RWPE2 (cell line): ENCODE measurements around the gene RAB11FIP3.
A peak's percentile ranks its signal among the peaks of the same experiment; 100 is the strongest.

Experiments used
- ATAC-seq: fragments of 200-7000 bp; cut with Tn5 transposase; 3 replicates; pipeline ENCODE4 v1.9.1; 2021; ENCODE audit warnings: low read depth
- DNase-seq: peaks from one replicate; pipeline ENCODE4 v3.0.0-alpha.2; 2020; ENCODE audit warnings: low spot score
- H3K27ac ChIP-seq: fragments of 450-650 bp; 2 replicates; pipeline ENCODE4 v1.5.1; 2017; ENCODE audit warnings: mild to moderate bottlenecking; ENCODE audit not compliant: poor library complexity, severe bottlenecking
- H3K27me3 ChIP-seq: fragments of 250-450 bp; sonication (Bioruptor Pico); 2 replicates; pipeline ENCODE4 v1.5.1; 2021; ENCODE audit warnings: mild to moderate bottlenecking, moderate library complexity; ENCODE audit not compliant: insufficient read depth, poor library complexity, severe bottlenecking
- H3K36me3 ChIP-seq: fragments of 250-450 bp; sonication (Bioruptor Pico); 2 replicates; pipeline ENCODE4 v1.5.1; 2020; ENCODE audit warnings: low read depth, mild to moderate bottlenecking, moderate library complexity
- H3K4me1 ChIP-seq: fragments of 250-450 bp; sonication (Bioruptor Pico); 2 replicates; pipeline ENCODE4 v1.5.1; 2021; ENCODE audit warnings: mild to moderate bottlenecking, moderate library complexity; ENCODE audit not compliant: insufficient read depth, poor library complexity, severe bottlenecking
- H3K4me3 ChIP-seq: fragments of 250-450 bp; sonication (Bioruptor Pico); 2 replicates; pipeline ENCODE4 v1.5.1; 2021; ENCODE audit warnings: mild to moderate bottlenecking, moderate library complexity; ENCODE audit not compliant: severe bottlenecking
- H3K9me3 ChIP-seq: fragments of 250-450 bp; sonication (Bioruptor Pico); 2 replicates; pipeline ENCODE4 v1.5.1; 2021; ENCODE audit warnings: mild to moderate bottlenecking, moderate library complexity; ENCODE audit not compliant: severe bottlenecking
- CTCF ChIP-seq: fragments of 450-650 bp; IDR thresholded peaks from one replicate; pipeline ENCODE4 v1.5.1; 2017; ENCODE audit warnings: mild to moderate bottlenecking, moderate library complexity; ENCODE audit not compliant: poor library complexity, severe bottlenecking

The RAB11FIP3 gene

DNA sequence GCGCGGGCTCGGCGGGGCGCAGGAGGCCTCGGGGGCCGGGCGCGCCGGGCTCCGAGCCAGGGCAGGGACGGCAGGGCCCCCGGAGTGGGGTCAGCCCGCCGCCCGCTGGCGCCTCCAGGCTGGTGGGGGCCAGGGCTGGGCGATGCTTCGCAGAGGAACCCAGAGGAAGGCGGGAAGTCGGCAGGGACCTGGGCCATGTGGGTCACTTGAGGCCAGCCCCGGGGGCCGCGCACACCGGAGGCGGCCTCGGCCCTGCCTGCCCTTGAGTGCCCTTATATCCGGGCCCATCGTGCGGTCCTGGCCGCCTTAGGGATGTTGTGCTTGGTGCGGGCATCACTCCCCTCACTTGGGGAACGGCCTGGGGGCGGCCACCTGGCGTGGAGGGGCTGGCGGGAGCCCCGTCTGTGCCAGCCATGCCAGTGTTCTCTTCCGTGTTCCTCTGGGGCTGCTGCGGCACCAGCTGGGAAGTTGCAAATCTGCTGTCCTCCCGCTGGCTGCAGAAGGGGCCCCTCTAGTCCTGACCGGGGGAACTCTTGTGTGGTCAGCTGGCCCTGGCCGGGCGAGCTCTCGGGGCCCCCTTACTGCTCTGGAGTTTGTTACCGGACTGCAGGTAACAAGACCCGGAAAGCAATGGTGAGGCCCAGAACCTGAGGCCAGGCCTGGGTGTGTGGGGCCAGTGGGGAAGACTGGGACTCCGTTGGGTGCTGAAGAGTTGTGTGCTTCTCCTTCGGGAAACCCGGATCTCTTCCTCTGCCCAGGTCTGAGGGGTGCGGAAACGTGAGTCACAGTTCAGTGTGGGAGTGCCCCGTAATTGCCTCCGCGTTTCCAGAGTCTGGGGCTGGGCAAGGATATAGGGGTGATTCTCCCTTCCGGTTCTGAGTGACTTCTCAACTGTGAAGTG, 102.9 kb downstream of the RAB11FIP3 start:
- peak; percentile 51 for ATAC-seq
- DNase-seq = no peak
- TF ChIP-seq CTCF = no peak
- peaks cover 13% of the 10 kb centered on the region for H3K4me1 ChIP-seq
- no peaks in the 10 kb centered on the region for H3K27me3 ChIP-seq
- H3K27ac ChIP-seq = peak overlapping the region; percentile 91
- H3K36me3 ChIP-seq = peaks cover 9% of the 10 kb centered on the region
- H3K4me3 ChIP-seq = peak overlapping the region; percentile 62
- no peaks in the 10 kb centered on the region for H3K9me3 ChIP-seq

DNA sequence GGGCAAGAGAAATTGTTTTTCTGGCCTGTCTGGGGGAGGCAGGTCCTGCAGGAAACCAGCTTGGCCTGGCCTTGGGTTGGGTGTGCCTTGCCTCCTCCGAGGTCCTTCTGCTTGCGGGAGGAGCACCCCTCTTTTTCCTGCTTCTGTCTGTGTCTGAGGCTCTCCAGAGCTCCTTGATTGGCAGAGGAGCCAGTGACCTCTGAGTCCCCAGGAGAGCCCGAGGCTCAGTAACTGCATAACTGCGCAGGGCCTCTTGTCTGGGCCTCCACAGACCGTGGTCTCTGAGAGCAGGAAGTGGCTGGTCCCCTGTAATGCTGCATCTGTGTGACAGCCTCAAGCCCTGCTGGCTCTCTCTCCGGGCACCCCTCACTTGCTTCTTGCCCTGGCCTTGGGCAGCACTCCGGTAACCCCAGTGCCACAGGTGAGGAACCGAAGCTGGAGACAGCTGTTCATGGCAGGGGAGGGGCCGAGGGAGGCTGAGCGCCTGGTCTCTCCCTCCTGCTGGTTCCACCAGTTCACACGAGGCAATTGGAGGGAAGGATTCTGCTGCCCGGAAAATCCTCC, 103.6 kb downstream of the RAB11FIP3 start:
- peaks cover 9% of the 10 kb centered on the region for H3K36me3 ChIP-seq
- no peak for ATAC-seq
- peaks cover 13% of the 10 kb centered on the region for H3K4me1 ChIP-seq
- H3K27ac ChIP-seq = peak overlapping the region; percentile 91
- no peaks in the 10 kb centered on the region for H3K27me3 ChIP-seq
- H3K4me3 ChIP-seq = peak overlapping the region; percentile 62
- DNase-seq = no peak
- no peak for TF ChIP-seq CTCF
- H3K9me3 ChIP-seq = no peaks in the 10 kb centered on the region

DNA sequence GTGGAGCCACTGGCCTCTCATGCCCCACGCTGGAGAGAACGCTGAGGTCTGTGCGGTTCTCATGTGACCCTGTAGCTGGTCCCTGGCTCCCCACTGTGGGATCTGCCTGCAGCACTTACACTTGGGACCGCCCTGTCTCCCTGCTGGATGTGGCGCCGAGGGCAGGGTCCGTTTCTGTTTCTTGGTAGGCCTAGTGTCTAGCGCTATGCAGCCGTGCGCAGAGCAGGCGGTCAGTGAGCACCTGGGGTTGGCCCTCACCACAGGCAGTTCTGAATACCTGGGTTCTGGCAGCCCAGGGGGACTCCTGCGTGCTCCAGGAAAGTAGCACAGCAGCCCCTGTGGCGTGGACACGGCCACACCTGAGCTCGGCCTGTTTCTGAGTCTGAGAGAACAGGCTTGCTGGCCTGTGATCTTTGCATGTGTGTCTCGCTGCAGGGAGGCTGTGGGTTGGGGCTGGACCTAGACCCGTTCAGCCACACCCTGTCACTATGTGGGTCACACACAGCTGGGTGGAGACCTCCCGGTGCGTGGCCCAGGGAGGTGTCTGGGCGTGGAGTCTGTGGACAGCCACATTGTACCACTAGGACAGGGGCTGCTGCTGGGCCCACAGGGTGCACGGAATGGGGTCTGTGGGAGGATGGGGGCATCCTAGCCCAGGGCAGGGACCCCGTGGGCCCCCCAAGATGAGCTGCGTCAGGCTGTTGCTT, 104.8 kb downstream of the RAB11FIP3 start:
- no peak for TF ChIP-seq CTCF
- ATAC-seq (no peak), DNase-seq (no peak)
- H3K9me3 ChIP-seq = no peaks in the 10 kb centered on the region
- H3K4me3 ChIP-seq = no peak overlapping the region
- no peaks in the 10 kb centered on the region for H3K27me3 ChIP-seq
- H3K4me1 ChIP-seq = peaks cover 11% of the 10 kb centered on the region
- peaks cover 9% of the 10 kb centered on the region for H3K36me3 ChIP-seq
- H3K27ac ChIP-seq = no peak overlapping the region

DNA sequence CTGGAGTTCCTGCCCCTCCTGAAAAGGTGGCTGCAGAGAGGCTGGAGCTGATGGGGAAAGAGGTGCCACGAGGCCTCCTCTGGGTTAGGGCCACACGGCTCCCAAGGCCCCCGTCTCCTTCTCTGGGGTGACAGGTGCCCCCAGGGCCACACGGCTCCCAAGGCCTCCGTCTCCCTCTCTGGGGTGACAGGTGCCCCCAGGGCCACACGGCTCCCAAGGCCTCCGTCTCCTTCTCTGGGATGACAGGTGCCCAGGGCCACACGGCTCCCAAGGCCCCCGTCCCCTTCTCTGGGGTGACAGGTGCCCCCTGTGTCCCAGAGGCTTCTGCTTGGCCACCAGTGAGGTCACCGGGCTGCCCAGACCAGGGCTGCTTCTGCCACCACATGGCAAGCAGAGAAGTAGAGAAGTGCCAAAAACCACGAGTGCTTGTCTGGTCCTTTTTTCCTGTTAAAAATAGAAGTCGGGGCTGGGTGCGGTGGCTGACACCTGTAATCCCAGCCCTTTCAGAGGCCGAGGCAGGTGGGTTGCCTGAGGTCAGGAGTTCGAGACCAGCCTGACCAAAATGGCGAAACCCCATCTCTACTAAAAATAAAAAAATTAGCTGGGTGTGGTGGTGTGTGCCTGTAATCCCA, 106.2 kb downstream of the RAB11FIP3 start:
- no peak for ATAC-seq
- TF ChIP-seq CTCF = no peak
- H3K36me3 ChIP-seq = peaks cover 17% of the 10 kb centered on the region

More for the DNA sequence above, 106.2 kb downstream of the RAB11FIP3 start:
- no peak for DNase-seq
- Histone ChIP-seq H3K4me1 (peaks cover 8% of the 10 kb centered on the region), H3K9me3 (no peaks in the 10 kb centered on the region), H3K27ac (no peak overlapping the region), H3K27me3 (no peaks in the 10 kb centered on the region), H3K4me3 (no peak overlapping the region)
